Fibroblast of skin of scalp (primary cell): ENCODE results near the gene SF3B5.
A peak's percentile ranks its signal among the peaks of the same experiment; 100 is the strongest.
"Not testable (repeated sequence)": the region's sequence is repeated elsewhere in the genome, so short reads cannot be mapped to it uniquely, and the experiment has no call there.

Source experiments
- DNase-seq: peaks from one replicate; pipeline ENCODE4 v3.0.0-alpha.2; 2013

The SF3B5 gene

DNA sequence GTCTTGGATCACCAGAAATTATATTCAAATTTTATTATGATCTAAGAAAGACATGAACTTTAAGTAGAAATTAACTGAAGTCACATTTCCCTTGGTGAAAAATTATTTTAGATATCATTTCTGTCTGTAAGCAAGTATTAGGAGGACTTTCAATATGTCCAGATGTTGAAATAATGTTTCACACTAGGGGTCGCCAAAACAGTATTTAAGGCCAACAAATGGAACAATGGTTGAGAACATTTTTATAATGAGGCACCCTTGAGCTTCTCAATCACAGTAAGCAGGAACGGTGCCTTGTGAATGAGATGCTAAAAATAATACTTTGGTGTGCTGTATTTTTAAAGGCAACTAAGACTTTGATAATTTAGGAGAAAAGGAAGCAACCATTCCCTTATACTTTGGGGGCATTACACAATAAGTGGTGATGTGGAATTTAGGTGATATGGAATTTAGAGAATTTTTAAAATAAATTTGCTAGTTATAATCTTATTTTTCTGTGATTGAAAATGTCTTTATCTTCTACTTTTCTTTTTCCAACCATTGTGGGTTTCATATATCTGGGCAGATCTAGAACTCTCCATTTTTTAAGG, 9.6 kb upstream of the SF3B5 start:
- peak; percentile 79 for DNase-seq

DNA sequence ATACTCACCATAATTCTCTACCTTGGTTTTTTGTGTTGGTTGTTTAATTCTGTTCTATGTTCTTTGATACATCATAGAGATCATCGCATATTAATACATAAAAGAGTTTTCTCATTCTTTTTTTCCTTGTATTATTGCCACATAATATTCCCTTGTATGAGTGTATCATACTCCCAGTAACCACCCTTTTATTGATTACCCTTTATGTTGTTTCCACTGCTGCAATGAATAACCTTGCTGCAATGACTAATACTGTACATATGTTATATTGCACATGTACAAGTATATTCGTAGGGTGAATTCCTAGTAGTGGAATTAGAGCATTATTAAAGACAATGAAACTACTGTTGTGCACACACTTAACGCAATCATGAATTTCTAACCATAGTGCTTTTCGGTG, 9.1 kb upstream of the SF3B5 start:
- no peak for DNase-seq

DNA sequence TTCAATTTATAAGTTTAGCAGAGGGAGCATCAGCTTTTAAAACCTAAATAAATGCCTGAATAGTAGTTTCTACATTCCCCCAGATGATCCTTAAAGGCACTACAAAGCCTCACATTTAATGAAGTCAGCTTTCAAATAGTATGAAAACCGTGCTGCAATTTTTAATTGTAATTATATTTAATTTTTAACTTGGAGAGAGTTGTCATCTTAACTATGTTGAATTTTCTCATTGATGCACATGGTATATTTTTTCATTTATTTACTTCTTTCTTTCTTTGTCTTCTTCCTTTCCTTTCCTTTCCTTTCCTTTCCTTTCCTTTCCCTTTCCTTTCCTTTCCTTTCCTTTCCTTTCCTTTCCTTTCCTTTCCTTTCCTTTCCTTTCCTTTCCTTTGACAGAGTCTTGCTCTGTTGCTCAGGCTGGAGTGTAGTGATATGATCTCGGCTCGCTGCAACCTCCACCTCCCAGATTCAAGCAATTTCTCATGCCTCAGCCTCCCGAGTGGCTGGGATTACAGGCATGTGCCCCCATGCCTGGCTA, 7.7 kb upstream of the SF3B5 start:
- no peak for DNase-seq

DNA sequence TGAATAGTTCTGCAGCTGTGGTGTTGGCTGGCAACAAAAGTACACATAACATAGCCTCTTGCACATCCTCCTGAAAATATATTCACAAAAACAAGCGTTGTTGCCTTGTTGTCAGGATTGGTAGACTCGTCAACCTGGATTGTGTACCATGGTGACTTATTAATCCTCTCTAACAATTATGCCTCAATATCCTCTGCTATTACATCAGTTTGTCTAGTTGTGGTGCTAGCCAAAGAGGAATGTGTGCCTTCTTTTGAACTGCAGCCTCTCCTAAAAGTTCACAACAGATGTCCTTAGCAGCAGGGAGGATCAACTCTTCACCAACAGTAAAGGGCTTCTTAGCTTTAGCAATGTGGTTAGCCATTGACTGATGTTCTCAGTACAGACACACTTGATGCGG, 3.6 kb upstream of the SF3B5 start:
- no peak for DNase-seq

DNA sequence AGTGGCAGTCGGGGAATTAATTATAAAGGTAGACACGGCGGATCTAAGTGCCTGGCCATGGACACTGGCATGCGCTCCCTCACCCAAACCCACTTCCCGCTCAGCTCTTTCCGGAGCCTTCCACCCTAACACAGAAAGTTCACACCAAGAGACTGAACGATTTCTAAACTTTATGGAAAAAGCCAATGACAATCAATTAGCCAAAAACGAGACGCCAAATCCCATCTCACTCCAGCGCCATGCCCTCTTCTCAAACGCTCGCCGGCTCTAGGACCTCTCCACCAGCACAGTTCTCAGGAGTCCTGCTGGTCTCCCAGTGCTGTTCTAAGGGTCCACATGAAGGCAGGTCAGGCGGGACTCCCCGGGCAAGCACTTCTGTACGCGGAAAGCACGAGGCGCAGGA, 641 bp downstream of the SF3B5 start:
- no peak for DNase-seq

DNA sequence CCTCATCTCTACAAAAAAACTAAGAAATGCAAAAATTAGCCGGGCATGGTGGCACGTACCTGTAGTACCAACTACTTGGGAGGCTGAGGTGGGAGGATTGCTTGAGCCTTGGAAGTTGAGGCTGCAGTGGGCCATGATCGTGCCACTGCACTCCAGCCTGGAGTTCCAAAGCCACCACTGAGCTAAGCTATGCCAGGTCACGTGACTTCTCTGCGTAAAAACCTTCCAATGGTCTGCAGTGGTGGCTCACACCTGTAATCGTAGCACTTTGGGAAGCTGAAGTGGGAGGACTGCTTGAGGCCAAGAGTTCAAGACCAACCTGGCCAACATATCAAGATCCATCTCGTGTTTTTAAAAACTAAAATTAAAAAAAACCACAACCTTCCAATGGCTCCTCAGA, 1.7 kb downstream of the SF3B5 start:
- DNase-seq, result no peak

DNA sequence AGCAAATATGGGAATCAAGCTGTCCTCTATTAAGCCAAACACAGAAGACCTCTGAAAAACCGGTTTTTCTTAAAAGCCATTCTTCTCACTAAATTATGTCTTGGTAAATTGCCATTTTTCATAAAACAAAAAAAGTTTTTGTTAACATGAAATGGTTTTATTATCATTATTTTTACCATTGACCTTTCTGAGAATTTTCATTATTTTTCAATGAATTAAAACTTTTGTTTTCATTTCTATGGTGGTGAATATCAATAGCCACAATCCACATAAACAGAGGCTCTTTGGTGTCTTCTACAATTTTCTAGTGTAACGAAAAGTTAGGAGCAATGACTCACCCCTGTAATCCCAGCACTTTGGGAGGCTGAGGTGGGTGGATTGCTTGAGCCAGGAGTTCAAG, 2.1 kb downstream of the SF3B5 start:
- DNase-seq, result no peak

DNA sequence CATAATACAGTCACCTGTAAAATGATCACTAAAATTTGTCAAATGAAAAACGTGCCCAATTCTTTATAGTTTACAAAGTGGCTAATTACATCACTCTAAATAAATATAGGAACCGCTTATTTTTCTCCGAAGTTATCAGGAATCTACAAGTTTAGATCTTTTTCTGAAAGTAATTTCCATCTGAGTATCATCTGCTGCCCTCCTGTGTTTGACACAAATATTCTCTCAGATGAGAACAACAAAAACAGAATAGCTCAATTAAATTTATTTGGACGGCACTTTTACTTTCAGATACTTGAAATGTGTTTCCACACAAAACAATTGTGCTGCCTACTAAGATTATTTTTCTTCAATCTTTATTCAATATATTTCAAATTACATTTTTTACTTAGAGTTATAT, 5.0 kb downstream of the SF3B5 start:
- DNase-seq, result no peak

DNA sequence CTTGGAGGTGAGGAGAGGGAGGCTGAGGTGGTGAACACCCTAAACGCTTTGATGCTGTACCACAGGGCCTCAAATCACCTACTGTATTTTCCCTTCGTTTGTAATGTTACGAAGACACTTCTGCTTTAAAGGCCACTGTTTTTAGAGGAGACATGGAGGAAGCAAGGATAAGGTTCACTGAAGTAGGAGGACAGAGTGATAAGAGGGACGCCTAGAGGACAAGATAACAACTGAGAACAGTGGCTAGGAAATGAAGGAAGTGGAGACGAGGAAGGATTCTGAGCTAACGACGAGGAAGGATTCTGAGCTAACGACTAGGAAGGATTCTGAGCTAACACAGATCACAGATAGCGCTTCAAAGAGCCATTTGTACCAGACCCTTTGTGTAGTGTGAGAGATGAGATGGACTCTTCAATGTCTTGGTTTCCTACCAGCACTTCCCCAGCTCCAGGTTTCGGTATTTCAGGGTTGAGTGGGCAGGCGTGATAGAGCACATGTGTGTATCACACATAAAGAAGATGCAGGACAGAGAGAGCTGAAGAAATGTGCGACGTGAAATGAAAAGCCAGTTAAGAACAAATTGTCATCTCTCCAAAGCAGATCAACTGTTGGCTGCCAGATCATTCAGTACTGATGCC, 7.5 kb downstream of the SF3B5 start:
- DNase-seq, result no peak

DNA sequence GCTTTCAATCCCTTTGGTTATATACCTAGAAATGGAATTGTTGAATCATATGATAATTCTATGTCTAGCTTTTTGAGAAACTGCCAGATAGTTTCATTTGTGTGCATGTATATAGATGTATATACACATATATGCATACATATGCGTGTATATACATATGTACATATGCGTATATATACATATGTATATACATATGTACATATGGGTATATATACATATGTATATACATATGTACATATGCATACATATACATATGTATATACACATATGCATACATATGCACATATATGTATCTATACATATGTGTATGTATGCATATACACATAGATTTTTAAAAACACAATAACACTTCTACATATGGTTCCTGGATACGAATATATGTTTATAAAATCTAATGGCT, 8.4 kb downstream of the SF3B5 start:
- DNase-seq, result no peak

DNA sequence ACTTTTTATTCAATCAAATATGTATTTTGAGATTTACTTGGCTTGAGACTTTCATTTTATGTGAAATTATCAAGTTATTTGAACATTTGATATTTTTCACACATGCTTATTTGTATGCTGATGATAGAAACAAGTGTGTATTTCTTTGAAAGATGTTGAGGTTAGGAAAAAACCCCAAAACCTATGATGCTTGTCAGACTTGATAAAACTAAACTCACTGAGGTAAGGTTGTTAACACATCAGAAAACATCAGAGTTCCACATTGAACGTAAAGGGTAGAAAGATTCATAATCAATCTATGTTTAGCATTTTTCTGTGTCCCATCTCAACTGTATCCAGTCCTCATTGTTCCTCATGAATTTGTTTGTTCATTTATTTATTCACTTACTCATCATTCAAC, 12.2 kb downstream of the SF3B5 start:
- no peak for DNase-seq

DNA sequence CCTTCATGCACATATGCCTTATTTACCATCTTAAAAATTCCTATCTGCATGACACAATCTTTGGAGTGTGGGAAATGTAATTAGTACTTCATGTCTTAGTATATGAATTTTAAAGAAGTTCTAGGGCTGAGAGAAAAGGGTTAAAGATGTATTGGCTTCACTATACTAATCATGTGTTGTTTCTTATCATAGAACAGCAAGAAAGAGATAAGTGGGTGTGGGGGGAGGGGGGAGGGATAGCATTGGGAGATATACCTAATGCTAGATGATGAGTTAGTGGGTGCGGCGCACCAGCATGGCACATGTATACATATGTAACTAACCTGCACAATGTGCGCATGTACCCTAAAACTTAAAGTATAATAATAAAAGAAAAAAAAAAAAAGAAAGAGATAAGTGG, 13.0 kb downstream of the SF3B5 start:
- DNase-seq, result not testable (repeated sequence)

DNA sequence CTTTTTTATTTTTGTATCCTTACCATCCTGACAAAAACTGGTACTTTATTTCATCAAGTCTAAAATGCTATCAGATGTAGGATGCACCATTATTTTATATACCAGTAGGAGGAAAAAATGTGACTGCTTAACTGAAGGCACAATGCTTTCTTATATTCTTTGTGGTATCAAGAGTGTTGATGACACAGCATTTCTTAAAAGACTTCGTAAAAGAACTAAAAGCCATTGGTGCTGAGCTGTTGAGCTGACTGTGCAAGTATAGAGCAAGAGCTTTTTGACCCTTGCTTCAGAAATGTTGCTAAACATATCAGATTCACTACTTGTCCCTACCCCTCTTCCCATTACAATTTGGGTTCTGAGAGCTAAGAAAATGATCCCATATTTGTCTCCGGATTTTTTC, 17.5 kb downstream of the SF3B5 start:
- DNase-seq, result no peak

DNA sequence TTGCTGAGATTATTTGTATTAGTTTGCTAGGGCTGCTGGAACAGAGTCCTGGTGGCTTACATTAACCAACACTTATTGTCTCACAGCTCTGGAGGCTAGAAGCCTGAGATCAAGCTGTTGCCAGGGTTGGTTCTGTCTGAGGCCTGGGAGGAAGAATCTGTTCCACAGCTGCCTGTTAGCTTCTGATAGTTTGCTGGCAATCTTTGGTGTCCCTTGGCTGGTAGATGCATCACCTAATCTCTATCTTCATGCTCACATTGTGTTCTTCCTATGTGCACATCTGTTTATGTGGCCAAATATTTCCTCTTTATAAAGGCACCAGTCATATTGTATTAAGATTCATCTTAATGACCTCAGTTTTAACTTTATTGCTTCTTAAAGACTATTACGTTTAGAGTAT, 19.5 kb downstream of the SF3B5 start:
- no peak for DNase-seq

DNA sequence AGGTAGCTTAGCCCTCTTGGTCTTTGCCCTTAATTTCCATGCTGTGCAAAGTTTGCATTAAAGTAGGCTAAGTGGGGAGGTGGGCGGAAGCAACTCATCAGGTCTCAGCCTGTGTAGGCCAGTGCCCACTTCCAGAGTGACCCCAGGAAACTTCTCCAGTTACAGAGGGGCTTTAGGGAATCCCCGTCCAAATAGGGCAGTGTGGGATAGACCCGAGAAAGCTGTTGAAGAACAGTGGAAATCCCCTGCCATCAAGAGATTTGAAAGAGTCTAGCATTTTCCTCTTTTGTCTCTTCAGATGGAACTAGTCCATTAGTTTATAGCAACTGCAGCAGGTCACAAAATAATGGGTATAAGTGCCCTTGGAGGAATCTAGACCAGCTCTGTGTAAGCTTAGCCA, 20.2 kb downstream of the SF3B5 start:
- DNase-seq, result no peak

DNA sequence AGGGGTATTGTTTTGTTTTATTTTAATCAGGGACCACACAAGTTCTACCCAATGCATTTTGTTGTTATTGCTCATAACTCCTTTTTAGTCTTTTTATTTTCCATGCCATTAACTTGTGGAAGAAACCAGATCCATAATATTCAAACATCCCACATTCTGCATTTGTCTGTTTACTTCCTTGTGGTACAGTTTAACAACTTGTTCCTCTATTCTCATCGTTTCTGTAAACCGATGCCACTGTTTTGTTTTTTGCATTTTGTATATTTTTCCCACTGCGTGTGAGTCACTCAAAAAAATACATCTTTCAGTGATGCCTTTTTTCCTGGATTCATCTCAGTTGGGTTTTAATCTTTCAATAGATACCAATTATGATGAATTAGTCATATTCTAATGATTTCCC, 22.3 kb downstream of the SF3B5 start:
- DNase-seq, result no peak

DNA sequence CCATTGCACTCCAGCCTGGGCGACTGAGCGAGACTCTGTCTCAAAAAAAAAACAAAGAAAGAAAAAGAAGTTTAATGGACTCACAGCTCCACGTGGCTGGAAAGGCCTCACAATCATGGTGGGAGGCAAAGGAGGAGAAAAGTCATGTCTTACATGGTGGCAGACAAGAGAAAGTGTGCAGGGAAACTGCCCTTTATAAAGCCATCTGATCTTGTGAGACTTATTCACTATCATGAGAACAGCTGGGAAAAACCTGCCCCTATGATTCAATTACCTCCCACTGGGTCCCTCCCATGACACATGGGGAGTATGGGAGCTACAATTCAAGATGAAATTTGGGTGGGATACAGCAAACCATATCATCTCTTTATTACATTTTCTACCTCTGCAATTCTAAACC, 25.9 kb downstream of the SF3B5 start:
- DNase-seq, result no peak

DNA sequence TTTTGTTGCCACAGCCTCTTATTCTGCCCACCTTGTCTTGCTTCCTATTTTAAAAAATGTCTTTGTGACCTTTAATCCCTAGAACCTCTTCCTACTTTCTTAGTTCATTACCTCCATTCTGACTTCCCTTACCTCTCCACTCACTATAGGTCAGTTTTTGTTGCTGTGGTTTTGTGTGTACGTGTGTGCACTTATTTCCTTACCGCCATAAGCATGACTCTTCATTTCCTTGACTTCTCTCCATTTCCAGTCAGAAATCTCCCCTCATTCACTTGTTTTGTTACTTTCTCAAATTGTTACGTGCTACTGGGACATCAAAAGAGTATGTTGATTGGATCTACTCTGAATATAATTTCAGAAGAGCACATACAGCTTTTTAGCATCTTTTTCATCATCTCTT, 26.6 kb downstream of the SF3B5 start:
- no peak for DNase-seq

DNA sequence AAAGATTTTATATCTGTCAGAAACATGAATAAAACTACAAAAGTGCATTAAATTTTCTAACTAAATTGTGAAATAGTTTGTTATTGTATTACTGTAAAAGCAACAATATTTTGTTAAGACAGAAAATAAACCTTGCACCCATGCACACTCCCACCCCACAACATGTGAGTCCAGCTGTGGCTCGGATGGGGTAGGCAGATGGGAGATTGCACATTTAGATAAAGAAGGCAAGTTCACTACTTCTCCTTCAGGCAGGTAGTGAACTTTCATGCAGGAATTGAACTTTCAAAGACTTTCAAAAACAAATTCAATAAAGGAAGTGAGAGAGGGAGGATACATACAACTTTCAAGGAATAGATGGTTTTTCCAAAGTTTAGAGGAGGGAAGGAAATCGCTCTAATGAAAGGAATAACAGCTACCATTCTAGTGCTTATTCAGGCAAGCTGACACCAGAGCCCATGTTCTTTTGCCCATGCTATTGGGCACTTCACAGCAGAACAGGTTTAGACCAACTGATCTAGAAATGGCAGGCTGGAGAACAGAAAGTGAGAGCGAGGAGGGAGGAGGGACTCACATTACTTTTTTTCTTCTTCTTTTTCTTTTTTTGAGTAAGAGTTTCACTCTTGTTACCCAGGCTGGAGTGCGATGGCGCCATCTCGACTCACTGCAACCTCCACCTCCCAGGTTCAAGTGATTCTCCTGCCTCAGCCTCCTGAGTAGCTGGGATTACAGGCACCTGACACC, 28.5 kb downstream of the SF3B5 start:
- DNase-seq, result no peak

DNA sequence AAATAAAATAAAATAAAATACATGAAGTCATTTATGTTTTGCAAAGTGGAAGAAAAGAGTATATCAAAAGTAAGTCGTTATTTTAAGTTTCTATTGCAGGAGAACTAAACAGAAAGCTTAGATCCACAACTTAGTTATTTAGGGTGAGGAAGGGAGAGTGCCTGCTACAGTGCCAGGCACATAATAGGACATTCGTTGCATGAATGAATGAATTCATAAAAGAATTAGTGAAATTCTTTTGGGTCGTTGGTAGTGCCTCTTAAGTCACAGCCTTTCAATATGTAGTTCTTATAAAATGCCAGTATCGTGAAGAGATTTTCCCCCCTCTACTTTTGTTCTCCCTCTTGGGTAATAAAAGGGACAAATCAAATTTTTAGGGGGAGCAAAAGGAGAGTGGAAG, 29.1 kb downstream of the SF3B5 start:
- DNase-seq, result no peak

DNA sequence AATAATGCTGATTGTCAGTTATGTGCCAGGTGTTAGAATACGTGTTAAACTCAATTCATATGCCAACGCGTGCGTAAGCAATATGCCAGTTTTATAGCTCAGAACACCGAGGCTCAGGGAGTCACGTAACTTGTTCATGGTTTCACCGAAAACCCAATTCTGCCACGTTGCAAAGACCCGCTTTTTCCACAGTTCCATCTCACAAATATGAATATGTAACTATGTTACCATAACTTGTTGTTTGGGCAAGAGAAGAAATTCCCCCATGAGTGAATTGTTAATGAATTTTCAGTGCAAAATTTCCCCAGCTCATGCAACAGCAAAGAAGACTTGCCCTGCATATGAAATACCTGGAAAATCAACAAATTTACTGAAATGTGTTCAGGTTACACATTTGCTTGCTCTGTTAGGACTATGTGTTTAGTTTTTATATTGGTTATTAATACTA, 30.1 kb downstream of the SF3B5 start:
- no peak for DNase-seq

DNA sequence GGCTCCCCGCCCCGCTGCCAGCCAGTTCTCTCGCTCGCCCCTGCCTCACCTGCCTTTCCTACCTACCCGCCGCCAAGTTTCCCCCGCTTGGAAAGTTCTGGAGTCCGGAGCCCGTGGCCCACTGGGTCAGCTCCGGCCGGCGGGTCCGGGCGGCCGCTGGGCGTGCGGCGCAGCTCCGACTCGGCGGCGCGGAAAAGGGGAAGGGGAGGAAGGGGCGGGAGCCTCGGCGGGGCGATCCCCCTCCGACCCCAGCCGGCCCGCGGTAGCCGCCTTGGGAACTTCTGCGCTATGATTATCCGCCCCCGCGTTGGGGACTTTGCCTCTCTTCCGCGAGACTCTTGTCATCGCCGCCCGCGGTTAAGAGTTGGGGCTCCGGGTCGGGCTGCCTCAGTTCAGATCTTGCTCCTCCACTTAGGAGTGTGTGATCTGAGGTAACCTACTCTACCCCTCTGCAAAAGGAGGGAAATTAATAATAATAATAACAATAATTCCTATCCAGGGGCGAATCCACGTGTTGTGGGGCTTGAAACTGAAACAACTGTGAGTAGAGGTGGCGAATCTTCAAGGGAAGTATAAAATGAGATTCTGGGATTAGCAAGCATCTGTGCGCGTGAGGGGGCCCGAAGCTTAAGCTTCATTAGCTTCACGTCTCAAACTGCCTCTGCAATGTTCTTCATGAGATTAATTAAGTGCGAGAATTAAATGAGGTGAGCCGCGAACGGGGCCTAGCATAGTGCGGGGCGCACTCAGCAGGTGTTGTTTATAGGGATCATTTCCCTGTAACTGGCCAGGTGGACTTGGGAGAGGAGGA, 30.8 kb downstream of the SF3B5 start:
- DNase-seq, result no peak

DNA sequence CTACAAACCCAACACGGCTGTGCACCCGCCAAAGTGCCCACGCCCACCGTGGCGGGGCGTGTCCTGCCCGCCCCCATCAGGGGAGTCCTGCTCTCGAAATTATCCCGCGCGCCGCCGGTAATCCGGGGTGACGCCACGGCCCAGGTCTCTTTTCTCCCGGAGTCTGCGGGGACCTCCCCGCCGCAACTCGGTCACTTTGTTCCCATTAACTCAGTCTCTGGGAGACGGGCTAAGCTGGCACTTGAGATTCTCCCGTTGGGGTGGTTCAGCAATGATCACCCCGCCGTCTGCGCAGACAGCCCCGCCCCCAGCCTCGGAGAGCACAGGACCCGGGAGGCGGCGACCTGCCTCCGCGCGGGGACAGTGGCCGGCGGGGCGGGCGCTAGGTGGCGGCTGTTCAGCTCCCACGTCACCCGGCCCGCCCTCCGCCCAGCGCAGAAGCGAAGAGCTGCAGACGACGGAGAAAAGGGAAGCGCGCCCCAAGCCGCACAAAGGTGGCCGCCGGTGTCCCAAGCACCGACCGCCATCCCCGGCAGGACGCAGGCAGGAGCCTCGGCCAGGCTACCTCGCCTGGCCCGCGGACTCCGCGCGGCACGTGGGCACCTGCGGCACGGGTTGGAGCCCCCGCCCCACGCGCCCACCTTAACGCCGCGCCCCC, 31.5 kb downstream of the SF3B5 start:
- peak; percentile 31 for DNase-seq
